Measurements from ENCODE around the gene UBASH3B.

The UBASH3B gene

DNA sequence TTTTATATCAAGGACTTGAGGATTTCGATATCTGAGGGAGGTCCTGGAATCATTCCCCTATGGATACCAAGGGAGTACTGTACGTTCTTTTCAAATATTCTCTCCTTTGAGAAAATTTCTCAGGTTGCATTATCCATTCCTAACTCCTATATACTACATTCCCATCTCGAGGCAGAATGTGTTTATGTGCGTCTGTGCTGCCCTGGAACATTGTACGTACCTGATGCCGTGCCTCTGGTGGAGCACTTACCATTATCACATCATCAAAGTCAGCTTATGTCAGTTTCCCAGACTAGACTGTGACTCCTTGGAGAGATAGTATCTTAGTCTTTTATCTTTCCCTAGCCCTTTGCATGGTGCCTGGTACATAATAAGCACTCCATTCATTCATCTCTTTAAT is 21.7 kb downstream of the UBASH3B start:
- Histone ChIP-seq H3K9ac (ENCODE audit: low read depth, low read length) (no peak overlapping the region), H3K36me3 (ENCODE audit: insufficient read depth, low read length) (no peaks in the 10 kb centered on the region; the same call in 1 of the 2 replicates), H3K9me3 (ENCODE audit: control insufficient read depth, insufficient read depth, low read length) (no peaks in the 10 kb centered on the region), H3K4me1 (ENCODE audit: insufficient read depth, low read length) (peaks cover 10% of the 10 kb centered on the region; the same call in 1 of the 2 replicates)

DNA sequence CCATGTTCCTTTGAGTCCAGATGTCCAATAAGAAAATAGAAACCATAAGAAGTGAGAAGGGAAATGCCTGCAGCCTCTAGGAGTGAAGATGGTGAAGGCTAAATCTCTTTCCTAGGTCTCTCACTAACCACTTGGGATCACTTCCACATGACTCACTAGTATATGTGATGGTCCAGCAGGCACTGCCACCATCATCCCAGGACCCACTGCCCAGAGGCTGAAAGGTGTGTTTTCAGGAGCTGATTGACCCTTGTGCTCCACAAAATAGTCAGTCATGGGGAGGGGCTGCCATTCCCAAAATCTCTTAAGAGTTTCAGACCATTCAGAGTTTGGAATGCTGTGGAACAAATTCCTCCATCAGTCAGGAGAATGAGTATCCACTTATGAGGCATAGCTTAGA is 22.9 kb downstream of the UBASH3B start:
- no peaks in the 10 kb centered on the region; the same call in 1 of the 2 replicates for H3K36me3 ChIP-seq (ENCODE audit: insufficient read depth, low read length)
- no peaks in the 10 kb centered on the region for H3K9me3 ChIP-seq (ENCODE audit: control insufficient read depth, insufficient read depth, low read length)
- no peak overlapping the region for H3K9ac ChIP-seq (ENCODE audit: low read depth, low read length)
- peaks cover 11% of the 10 kb centered on the region; the same call in 1 of the 2 replicates for H3K4me1 ChIP-seq (ENCODE audit: insufficient read depth, low read length)

DNA sequence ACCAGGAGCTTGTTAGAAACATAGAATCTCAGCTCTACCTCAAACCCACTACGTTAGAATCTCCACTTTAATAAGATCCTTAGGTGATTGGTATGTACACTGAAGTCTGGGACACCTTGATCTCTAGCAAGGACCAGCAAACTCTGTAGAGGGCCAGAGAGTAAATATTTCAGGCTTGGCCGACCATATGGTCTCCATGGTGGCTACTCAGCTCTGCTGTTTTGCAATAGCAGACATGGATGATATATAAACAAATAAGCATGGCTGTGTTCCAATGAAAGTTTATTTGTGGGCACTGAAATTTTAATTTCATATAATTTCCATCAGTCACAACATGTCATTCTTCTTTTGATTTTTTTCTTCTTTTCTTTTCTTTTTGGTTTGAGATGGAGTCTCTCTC is 23.9 kb downstream of the UBASH3B start:
- Histone ChIP-seq H3K9me3 (ENCODE audit: control insufficient read depth, insufficient read depth, low read length) (no peaks in the 10 kb centered on the region), H3K4me1 (ENCODE audit: insufficient read depth, low read length) (peaks cover 11% of the 10 kb centered on the region; the same call in 1 of the 2 replicates), H3K36me3 (ENCODE audit: insufficient read depth, low read length) (no peaks in the 10 kb centered on the region; the same call in 1 of the 2 replicates), H3K9ac (ENCODE audit: low read depth, low read length) (no peak overlapping the region)

DNA sequence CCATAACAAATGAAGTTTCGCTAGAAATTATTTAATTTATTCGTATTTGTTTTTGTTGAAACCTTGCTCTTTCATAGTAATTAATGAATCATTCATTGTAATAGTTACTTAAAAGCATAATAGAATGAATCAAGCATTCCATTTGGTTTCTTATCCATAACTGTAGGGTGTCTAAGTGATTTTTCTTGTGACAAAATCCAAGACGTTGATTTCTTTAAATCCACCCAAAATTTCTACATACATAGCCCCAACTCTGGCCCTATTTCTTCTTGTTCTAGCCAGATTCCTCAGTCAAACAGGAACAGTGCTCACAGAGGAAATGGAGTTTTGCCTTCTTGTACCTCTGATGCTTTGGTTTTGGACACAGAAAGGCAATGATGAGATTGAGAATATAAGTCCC is 25.5 kb downstream of the UBASH3B start:
- Histone ChIP-seq H3K9me3 (ENCODE audit: control insufficient read depth, insufficient read depth, low read length) (no peaks in the 10 kb centered on the region), H3K36me3 (ENCODE audit: insufficient read depth, low read length) (no peaks in the 10 kb centered on the region; the same call in 1 of the 2 replicates), H3K4me1 (ENCODE audit: insufficient read depth, low read length) (peaks cover 4% of the 10 kb centered on the region; the same call in 1 of the 2 replicates), H3K9ac (ENCODE audit: low read depth, low read length) (no peak overlapping the region)

DNA sequence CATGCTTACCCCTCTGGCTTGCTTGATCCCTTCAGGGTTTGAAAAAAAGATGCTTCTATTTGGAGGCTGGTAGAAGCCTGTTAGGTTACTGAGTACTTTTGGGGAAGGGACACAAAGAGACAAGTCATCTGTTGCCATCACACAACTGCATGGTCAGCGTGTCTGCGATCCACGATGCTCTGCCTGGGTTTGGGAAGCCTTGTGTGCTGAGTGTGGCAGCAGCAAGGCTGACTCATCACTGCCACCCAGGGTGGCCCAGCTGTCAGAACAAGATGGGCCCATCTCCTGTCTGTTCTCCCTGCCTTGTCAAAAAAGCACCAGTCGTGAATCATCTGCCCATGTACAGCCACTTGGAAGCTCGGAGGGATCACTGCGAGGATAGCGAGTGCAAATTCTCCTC is 26.2 kb downstream of the UBASH3B start:
- peaks cover 4% of the 10 kb centered on the region; the same call in 1 of the 2 replicates for H3K4me1 ChIP-seq (ENCODE audit: insufficient read depth, low read length)
- no peaks in the 10 kb centered on the region; the same call in 1 of the 2 replicates for H3K36me3 ChIP-seq (ENCODE audit: insufficient read depth, low read length)
- H3K9ac ChIP-seq (ENCODE audit: low read depth, low read length), result no peak overlapping the region
- no peaks in the 10 kb centered on the region for H3K9me3 ChIP-seq (ENCODE audit: control insufficient read depth, insufficient read depth, low read length)

DNA sequence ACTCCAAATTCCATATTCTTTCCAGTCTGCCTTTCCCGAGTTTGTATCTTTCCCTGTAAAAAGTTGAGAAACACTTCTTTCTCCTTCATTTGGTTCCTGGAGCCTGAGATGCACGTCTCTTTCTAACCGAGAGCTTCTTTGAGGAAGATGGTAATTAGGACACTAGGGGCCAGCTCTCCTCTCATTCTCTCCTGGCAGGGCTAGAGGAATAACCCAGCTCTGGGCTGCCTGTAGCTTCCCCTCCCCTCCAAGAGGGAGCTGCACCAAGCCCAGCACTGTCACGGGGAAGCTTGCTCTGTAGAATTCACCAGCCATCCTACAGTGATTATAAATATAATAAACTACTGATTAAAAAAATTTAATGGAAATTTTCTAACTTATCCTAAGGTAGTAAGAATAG is 26.9 kb downstream of the UBASH3B start:
- H3K4me1 ChIP-seq (ENCODE audit: insufficient read depth, low read length), result peaks cover 4% of the 10 kb centered on the region; the same call in 1 of the 2 replicates
- H3K36me3 ChIP-seq (ENCODE audit: insufficient read depth, low read length), result no peaks in the 10 kb centered on the region; the same call in 1 of the 2 replicates
- H3K9ac ChIP-seq (ENCODE audit: low read depth, low read length), result no peak overlapping the region
- no peaks in the 10 kb centered on the region for H3K9me3 ChIP-seq (ENCODE audit: control insufficient read depth, insufficient read depth, low read length)

DNA sequence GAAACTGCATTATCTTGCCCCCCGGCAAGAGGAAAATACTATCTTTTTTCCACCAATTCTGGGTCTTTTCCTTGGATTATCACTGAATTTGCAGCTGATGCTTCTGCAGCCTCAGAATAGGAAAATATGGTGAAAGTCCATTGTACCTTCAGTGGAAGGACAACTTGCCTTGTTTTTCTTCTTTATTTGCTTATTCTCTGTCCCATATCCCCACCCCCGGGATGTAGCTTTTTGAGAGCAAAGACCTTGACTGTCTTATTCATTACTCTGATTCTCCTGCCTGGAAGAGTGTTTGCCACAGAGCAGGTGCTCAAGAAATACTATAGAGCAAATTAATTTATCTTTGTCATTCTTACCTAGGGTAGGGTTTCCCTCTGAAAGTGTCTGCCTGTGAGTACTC is 29.5 kb downstream of the UBASH3B start:
- Histone ChIP-seq H3K4me1 (ENCODE audit: insufficient read depth, low read length) (peaks cover 4% of the 10 kb centered on the region; the same call in 1 of the 2 replicates), H3K36me3 (ENCODE audit: insufficient read depth, low read length) (no peaks in the 10 kb centered on the region), H3K9me3 (ENCODE audit: control insufficient read depth, insufficient read depth, low read length) (no peaks in the 10 kb centered on the region), H3K9ac (ENCODE audit: low read depth, low read length) (no peak overlapping the region)

DNA sequence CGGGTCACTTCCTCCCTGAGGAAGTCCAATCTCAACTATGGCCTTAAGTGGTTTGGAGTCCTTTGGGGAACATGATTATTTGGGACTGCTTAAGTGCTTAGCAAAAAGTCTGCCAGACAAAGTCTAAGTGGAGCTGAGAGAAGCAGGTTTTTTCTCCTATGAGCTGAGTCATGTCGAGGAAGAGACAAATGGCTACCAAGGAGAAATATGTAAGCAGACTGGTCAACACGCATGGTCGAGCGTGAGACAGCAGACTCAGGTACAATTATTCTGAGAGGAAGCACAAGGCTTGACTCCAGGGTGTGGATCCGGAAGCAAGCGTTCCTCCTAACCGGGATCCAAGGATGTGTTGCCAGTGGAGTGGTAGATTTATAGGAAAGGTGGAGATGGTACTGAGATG is 30.6 kb downstream of the UBASH3B start:
- Histone ChIP-seq H3K9me3 (ENCODE audit: control insufficient read depth, insufficient read depth, low read length) (no peaks in the 10 kb centered on the region), H3K9ac (ENCODE audit: low read depth, low read length) (no peak overlapping the region), H3K36me3 (ENCODE audit: insufficient read depth, low read length) (no peaks in the 10 kb centered on the region), H3K4me1 (ENCODE audit: insufficient read depth, low read length) (peaks cover 8% of the 10 kb centered on the region; the same call in 1 of the 2 replicates)

DNA sequence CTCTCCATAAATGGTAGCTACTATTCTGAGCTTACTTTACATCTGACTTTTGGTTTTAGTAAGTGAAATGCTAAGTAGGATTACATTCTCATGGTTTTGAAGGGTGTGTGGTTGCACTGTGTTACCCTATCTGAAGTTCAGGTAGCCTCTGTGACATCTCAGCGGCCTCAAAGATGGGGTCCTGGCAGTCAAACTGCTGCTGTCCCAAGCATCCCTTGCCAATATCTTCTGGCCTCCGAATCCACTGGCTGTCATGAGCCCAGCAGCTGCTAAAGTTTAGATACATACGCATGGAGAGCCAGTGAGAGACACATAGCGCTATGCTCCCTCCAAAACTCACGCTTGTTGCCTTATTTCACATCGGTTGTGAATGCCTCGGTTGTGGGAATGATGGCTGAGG is 34.9 kb downstream of the UBASH3B start:
- Histone ChIP-seq H3K9me3 (ENCODE audit: control insufficient read depth, insufficient read depth, low read length) (no peaks in the 10 kb centered on the region), H3K4me1 (ENCODE audit: insufficient read depth, low read length) (peaks cover 21% of the 10 kb centered on the region), H3K36me3 (ENCODE audit: insufficient read depth, low read length) (no peaks in the 10 kb centered on the region), H3K9ac (ENCODE audit: low read depth, low read length) (no peak overlapping the region)

DNA sequence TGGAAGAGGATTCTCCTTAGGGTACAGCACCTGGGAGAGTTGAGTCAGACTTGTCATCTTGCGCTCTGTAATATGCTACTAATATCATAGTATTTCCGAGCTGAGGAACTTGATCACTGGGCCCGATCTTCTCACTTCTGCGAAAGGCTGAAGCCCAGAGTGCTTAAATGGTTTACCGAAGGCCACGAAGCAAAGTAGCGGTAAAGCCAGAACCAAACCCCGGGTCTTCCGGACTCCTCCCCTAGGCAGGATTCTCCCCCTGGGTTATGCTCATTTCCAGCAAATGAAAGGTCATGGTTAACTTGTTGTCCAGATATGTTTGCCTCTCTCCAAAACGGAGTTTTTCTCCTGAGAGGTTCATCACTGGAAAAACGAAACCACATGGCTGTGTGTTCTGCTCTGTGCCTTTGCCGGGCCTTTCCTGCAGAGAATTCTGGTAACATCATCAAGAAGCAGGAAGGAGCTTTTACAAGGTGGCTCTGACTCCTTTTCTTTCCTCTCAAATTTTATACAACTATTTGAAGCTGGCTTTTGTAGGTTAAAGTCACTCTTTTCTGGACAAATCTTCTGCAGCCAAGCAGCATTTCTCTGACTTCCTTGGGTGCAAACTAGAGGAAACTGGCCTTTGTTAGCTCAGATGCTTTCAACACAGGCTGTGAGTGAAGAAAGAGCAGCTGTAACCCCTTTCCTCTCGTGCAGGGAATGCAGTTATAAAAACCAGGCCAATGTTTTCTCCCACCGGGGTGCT is 35.5 kb downstream of the UBASH3B start:
- Histone ChIP-seq H3K4me1 (ENCODE audit: insufficient read depth, low read length) (peaks cover 21% of the 10 kb centered on the region), H3K9ac (ENCODE audit: low read depth, low read length) (no peak overlapping the region), H3K9me3 (ENCODE audit: control insufficient read depth, insufficient read depth, low read length) (no peaks in the 10 kb centered on the region), H3K36me3 (ENCODE audit: insufficient read depth, low read length) (no peaks in the 10 kb centered on the region)

DNA sequence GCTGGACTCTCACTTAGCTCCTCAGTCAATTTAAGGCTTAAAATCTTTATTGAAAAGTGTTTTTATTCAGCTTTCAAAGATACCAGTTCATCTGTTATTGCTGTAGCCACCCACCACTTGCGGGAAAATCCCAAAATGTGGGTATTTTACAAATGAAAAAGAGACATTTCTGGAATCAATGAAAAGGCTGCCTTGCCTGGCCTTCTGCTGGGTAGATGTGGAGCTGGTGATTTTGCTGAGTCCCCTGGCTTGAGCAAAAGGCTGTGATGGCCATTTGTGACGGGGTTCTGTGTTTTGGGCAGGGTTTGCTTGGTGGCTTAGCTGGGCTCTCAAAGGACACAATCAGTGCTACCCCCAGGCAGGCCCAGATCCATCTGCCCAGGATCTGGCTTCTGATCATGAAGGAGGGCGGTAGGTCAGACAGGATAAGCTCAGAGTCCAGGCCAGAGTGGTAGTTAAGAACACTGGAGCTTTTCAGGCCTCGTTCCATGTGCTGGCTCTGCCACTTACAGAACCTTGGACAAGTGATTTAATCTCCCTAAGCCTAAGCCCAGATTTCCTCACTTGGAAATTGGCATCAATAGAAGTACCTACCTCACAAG is 36.1 kb downstream of the UBASH3B start:
- no peaks in the 10 kb centered on the region for H3K36me3 ChIP-seq (ENCODE audit: insufficient read depth, low read length)
- H3K9me3 ChIP-seq (ENCODE audit: control insufficient read depth, insufficient read depth, low read length), result no peaks in the 10 kb centered on the region
- H3K9ac ChIP-seq (ENCODE audit: low read depth, low read length), result no peak overlapping the region
- H3K4me1 ChIP-seq (ENCODE audit: insufficient read depth, low read length), result peaks cover 21% of the 10 kb centered on the region

DNA sequence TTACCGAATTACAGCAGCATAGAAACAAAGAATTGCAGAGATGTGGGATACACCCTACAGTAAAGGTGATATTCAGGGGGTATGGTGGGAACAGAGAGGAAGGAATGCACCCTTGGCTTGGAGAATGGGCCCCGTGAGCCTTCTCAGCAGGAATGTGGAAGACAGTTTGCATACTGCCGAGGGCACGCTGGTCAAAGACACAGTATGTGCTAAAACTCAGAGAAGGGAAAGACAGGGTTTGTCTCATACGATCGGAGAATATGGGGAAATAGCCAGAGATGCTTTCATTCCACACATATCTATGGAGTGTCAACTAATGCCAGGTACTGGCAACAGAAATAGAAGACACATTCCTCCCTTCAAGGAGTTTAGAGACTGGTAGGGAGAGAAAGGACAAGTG is 36.9 kb downstream of the UBASH3B start:
- peaks cover 21% of the 10 kb centered on the region for H3K4me1 ChIP-seq (ENCODE audit: insufficient read depth, low read length)
- H3K36me3 ChIP-seq (ENCODE audit: insufficient read depth, low read length), result no peaks in the 10 kb centered on the region
- no peaks in the 10 kb centered on the region for H3K9me3 ChIP-seq (ENCODE audit: control insufficient read depth, insufficient read depth, low read length)
- H3K9ac ChIP-seq (ENCODE audit: low read depth, low read length), result no peak overlapping the region

DNA sequence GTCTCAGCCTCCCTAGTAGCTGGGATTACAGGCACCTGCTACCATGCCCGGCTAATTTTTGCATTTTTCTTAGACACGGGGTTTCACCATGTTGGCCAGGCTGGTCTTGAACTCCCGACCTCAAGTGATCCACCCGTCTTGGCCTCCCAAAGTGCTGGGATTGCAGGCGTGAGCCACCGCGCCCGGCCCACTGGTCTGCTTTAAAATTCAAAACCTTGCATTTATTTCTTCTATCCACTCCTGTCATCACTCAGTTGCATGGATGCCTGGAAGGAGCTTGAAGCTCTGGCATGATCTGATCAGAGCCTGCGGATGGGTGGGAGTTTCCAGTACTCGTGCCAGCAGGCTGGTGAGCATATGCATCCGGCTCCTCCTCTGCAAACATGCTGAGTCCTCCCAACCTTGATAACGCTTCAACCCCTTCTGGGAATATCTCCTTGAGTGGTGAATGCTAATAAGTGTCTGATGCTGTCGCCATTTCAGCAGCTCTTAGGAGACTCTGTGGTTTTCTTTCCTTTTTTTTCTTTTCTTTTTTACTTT is 39.6 kb downstream of the UBASH3B start:
- H3K9me3 ChIP-seq (ENCODE audit: control insufficient read depth, insufficient read depth, low read length), result no peaks in the 10 kb centered on the region
- peaks cover 21% of the 10 kb centered on the region for H3K4me1 ChIP-seq (ENCODE audit: insufficient read depth, low read length)
- no peak overlapping the region for H3K9ac ChIP-seq (ENCODE audit: low read depth, low read length)
- no peaks in the 10 kb centered on the region for H3K36me3 ChIP-seq (ENCODE audit: insufficient read depth, low read length)

DNA sequence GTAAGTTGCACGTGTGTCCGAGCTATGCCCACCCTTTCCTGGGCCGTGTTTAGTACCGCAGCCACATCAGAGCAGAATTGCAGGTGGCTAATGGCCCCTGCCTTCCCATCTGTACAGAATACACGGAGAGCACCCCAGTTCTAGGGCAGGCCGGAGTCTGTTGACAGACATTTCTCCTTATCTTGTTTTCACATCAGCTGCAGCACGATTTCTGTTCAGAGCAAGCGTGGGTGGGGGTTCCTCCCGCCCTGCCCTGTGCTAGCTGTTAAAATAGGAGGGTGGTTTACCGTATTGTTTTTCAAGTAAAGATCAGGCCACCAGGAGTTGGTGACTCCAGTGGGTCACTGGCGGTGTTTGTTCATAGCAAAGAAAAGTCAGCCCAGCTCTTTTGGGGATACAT is 41.1 kb downstream of the UBASH3B start:
- Histone ChIP-seq H3K4me1 (ENCODE audit: insufficient read depth, low read length) (peaks cover 12% of the 10 kb centered on the region), H3K36me3 (ENCODE audit: insufficient read depth, low read length) (no peaks in the 10 kb centered on the region), H3K9me3 (ENCODE audit: control insufficient read depth, insufficient read depth, low read length) (no peaks in the 10 kb centered on the region), H3K9ac (ENCODE audit: low read depth, low read length) (no peak overlapping the region)
